ENCODE results near the gene DRC7. TPM values are rescaled to one million over a fixed set of nuclear protein-coding genes. Genes with fewer than 3 reads are reported as not detected.

The DRC7 gene
- total RNA-seq, 1 experiment from 2014 or later, result 0.85 TPM

- no peaks in the 10 kb centered on the region for H3K9me2 ChIP-seq (ENCODE audit: insufficient read depth)
- no peaks in the 10 kb centered on the region for H3K36me3 ChIP-seq (ENCODE audit: low read depth)
- no peaks in the 10 kb centered on the region for H4K20me1 ChIP-seq (ENCODE audit: insufficient read depth)
- intact Hi-C loops (cut with micrococcal nuclease; ENCODE audit: unreplicated experiment), result no loop called here
- CTCF ChIA-PET, result no interaction called here
- 0 out of 2 replicates have a peak, but pooled peaks cover under 1% of the 10 kb centered on the region for H3F3A ChIP-seq (ENCODE audit: insufficient read depth, low read depth)
- BruUV-seq (replicated peaks), result no TSS peak
- no peak overlapping the region for H3K4me2 ChIP-seq
- TF ChIP-seq EZH2 (IDR thresholded peaks at IDR 0.05; ENCODE audit: low read depth), result no peak
- TF ChIP-seq, protein P1, sequence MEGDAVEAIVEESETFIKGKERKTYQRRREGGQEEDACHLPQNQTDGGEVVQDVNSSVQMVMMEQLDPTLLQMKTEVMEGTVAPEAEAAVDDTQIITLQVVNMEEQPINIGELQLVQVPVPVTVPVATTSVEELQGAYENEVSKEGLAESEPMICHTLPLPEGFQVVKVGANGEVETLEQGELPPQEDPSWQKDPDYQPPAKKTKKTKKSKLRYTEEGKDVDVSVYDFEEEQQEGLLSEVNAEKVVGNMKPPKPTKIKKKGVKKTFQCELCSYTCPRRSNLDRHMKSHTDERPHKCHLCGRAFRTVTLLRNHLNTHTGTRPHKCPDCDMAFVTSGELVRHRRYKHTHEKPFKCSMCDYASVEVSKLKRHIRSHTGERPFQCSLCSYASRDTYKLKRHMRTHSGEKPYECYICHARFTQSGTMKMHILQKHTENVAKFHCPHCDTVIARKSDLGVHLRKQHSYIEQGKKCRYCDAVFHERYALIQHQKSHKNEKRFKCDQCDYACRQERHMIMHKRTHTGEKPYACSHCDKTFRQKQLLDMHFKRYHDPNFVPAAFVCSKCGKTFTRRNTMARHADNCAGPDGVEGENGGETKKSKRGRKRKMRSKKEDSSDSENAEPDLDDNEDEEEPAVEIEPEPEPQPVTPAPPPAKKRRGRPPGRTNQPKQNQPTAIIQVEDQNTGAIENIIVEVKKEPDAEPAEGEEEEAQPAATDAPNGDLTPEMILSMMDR (conservative IDR thresholded peaks at IDR 0.05), result no peak
- DNase-seq, result no peak
- no peaks in the 10 kb centered on the region for H3K9me3 ChIP-seq (ENCODE audit: insufficient read depth, low read depth)
- POLR2A ChIA-PET (ENCODE audit: unreplicated experiment), result interaction anchor here (0.6 kb wide), 1 partner anchor 10 kb away, joined by 4 read pairs; no protein-coding TSS in a partner anchor
- no peak overlapping the region for H3K4me3 ChIP-seq
- no peaks in the 10 kb centered on the region for H3K79me2 ChIP-seq (ENCODE audit: low read depth)
- no peak overlapping the region for H2AFZ ChIP-seq
- no peaks in the 10 kb centered on the region for H3K27me3 ChIP-seq (ENCODE audit: insufficient read depth, low read depth)
- no peak overlapping the region for H3K27ac ChIP-seq
- peaks cover under 1% of the 10 kb centered on the region for H3K4me1 ChIP-seq (replicated peaks; ENCODE audit: insufficient read depth)
These were observed 11.6 kb upstream of the DRC7 start for GRCh38 chr16:57682809-57683635.

DNA sequence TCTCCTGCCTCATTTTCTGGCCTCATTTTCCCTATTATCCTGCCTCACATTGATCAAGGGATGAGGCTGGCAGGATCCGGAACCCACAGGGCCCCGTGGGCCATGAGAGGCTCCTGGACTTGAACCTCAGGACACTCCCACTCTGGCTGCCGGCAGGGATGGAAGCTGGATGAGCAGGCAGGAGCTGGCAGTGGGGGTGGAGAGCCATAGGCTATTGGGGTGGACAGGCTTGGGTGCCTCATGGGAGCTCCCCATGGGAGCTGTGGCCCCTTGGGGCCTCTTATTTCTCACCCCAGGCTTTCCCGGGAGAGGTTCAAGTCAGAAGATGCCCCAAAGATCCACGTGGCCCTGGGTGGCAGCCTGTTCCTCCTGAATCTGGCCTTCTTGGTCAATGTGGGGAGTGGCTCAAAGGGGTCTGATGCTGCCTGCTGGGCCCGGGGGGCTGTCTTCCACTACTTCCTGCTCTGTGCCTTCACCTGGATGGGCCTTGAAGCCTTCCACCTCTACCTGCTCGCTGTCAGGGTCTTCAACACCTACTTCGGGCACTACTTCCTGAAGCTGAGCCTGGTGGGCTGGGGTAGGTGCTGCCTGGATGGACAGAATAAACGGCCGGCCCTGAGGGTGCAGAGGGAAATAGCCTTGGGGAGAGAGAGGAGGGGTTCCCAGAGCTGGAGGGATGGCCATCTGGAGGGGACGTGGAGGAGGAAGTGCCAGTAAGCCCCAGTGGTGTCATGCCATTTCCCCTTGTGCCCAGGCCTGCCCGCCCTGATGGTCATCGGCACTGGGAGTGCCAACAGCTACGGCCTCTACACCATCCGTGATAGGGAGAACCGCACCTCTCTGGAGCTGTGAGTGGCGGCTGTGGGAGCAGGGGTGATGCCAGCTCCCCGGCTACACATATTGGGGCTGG is 10.7 kb upstream of the DRC7 start:
- H3K4me2 ChIP-seq, result no peak overlapping the region
- no peaks in the 10 kb centered on the region for H3F3A ChIP-seq (ENCODE audit: insufficient read depth, low read depth)
- H3K9me2 ChIP-seq (ENCODE audit: insufficient read depth), result no peaks in the 10 kb centered on the region
- CTCF ChIA-PET, result interaction anchor here (0.6 kb wide), 1 partner anchor 21 kb away, joined by 4 read pairs; no protein-coding TSS in a partner anchor
- H3K9me3 ChIP-seq (ENCODE audit: insufficient read depth, low read depth), result no peaks in the 10 kb centered on the region
- TF ChIP-seq, protein P1 (conservative IDR thresholded peaks at IDR 0.05), result no peak
- no peak for TF ChIP-seq EZH2 (IDR thresholded peaks at IDR 0.05; ENCODE audit: low read depth)
- BruUV-seq (replicated peaks), result no TSS peak
- H3K27me3 ChIP-seq (ENCODE audit: insufficient read depth, low read depth), result no peaks in the 10 kb centered on the region
- no peaks in the 10 kb centered on the region for H3K36me3 ChIP-seq (ENCODE audit: low read depth)
- no peak for DNase-seq
- H2AFZ ChIP-seq, result no peak overlapping the region
- no peaks in the 10 kb centered on the region for H3K79me2 ChIP-seq (ENCODE audit: low read depth)
- H4K20me1 ChIP-seq (ENCODE audit: insufficient read depth), result no peaks in the 10 kb centered on the region
- no peaks in the 10 kb centered on the region for H3K4me1 ChIP-seq (replicated peaks; ENCODE audit: insufficient read depth)
- H3K4me3 ChIP-seq, result no peak overlapping the region
- POLR2A ChIA-PET (ENCODE audit: unreplicated experiment), result interaction anchor here (0.6 kb wide), 1 partner anchor 107 kb away, joined by 4 read pairs; no protein-coding TSS in a partner anchor
- H3K27ac ChIP-seq, result no peak overlapping the region
- intact Hi-C loops (cut with micrococcal nuclease; ENCODE audit: unreplicated experiment), result no loop called here

GRCh38 chr16:57684626-57685358 is 9.8 kb upstream of the DRC7 start:
- Histone ChIP-seq H3K9me3 (ENCODE audit: insufficient read depth, low read depth) (no peaks in the 10 kb centered on the region), H3K27me3 (ENCODE audit: insufficient read depth, low read depth) (no peaks in the 10 kb centered on the region), H3K4me3 (no peak overlapping the region), H4K20me1 (ENCODE audit: insufficient read depth) (no peaks in the 10 kb centered on the region), H3K79me2 (ENCODE audit: low read depth) (no peaks in the 10 kb centered on the region), H3K27ac (no peak overlapping the region), H3K9me2 (ENCODE audit: insufficient read depth) (no peaks in the 10 kb centered on the region), H3K4me2 (no peak overlapping the region), H3K36me3 (ENCODE audit: low read depth) (no peaks in the 10 kb centered on the region), H2AFZ (no peak overlapping the region), H3K4me1 (replicated peaks; ENCODE audit: insufficient read depth) (no peaks in the 10 kb centered on the region), H3F3A (ENCODE audit: insufficient read depth, low read depth) (no peaks in the 10 kb centered on the region)
- no peak for DNase-seq
- no peak for TF ChIP-seq EZH2 (IDR thresholded peaks at IDR 0.05; ENCODE audit: low read depth)
- TF ChIP-seq, protein P1 (conservative IDR thresholded peaks at IDR 0.05), result no peak
- POLR2A ChIA-PET (ENCODE audit: unreplicated experiment), result no interaction called here
- intact Hi-C loops (cut with micrococcal nuclease; ENCODE audit: unreplicated experiment), result no loop called here
- no TSS peak for BruUV-seq (replicated peaks)
- CTCF ChIA-PET, result no interaction called here
